ENCODE data around the gene RIIAD1.
"Not testable (repeated sequence)": the region's sequence is repeated elsewhere in the genome, so short reads cannot be mapped to it uniquely, and the experiment has no call there.

The RIIAD1 gene, protein sequence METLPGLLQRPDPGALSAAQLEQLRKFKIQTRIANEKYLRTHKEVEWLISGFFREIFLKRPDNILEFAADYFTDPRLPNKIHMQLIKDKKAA

DNA sequence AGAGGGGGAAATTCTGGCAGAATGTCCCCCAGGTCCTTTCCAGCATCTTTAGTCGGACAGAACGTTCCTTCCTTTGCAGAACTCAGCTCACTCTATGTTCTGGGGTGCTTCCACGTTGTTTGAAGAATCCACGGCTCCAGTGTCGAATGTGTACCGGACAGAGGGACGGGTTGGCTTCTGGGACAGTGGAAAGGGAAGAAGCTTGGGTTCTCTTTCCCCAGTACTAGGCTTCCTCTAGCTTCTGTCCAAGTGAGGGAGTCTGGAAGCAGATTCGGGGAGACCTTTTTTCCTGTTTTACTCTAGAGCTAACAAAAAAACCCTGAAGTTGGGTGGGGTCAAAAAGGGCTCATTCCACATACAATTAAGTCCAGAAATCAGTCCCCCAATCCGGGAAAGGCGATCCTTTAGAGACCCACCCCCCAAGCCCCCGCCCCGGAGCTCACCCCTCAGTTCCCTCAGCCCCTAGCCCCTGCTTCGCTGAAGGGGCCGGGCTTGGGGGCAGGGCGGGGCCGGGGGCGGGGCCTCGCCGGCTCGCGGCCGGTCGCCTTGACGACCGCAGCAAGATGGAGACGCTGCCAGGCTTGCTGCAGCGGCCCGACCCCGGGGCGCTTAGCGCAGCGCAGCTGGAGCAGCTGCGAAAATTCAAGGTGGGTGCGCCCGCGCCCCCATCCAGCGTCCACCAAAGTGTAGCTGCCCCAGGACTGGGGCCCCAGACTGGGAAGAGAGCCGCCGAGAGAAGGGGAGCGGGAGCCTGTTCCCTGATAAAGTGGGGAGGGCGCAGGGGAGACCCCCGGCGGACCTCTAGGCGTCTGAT is at the start of gene RIIAD1:
TSS of gene RIIAD1 (plus strand) at position 549 of the 814 bp plus-strand sequence. CDS start at position 564, 15 bp downstream.
- peak; percentile 95 for DNase-seq (ENCODE audit: low spot score)

DNA sequence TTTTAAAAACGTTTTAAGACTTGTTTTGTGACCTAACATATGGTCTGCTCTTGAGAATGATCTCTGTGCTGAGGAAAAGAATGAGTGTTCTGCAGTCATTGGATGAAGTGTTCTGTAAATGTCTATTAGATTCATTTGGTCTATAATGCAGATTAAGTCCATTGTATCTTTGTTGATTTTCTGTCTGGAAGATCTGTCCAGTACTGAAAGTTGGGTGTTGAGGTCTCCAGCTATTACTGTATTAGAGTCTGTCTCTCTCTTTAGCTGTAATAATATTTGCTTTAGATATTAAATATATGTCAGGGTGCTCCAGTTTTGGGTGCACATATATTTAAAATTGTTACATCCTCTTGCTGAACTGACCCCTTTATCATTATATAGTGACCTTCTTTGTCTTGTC is 47.9 kb upstream of the RIIAD1 start:
- no peak for DNase-seq (ENCODE audit: low spot score)

DNA sequence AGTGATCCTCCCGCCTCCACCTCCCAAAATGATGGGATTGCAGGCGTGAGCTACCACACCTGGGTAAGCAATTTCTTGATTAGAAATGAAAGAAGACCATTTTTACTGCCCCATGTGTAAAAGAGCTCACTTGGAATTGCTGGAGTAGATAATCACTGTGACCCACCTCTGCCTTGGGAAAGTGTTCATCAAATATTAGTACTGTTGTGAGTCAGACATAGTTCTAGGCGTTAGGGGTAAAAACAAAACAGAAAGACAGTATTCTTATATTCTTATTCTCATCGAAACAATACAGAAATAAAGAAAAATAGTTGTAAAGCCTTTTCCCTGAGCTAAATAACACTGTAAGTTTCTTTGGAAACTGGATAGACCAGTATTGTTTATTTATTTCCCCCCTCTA is 40.9 kb upstream of the RIIAD1 start:
- DNase-seq (ENCODE audit: low spot score): no peak

DNA sequence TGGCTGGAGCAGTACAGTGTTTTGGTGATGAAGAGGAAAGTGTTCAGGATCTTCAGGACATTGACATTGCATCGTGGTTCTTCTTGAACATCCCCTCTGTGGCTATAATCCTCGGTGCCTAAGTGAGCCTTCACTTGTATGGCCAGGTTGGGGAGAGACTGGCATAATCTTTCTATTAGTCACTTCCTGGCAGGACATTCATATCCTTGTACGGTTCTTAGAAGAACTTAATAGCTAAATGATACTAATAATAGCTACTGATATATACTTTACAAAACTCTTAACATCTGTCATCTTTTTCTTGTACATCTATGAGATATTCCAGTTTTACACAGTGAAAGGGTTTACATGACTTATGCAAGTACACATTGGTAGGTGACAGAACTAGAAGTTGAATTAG is 40.5 kb upstream of the RIIAD1 start:
- DNase-seq (ENCODE audit: low spot score): no peak

DNA sequence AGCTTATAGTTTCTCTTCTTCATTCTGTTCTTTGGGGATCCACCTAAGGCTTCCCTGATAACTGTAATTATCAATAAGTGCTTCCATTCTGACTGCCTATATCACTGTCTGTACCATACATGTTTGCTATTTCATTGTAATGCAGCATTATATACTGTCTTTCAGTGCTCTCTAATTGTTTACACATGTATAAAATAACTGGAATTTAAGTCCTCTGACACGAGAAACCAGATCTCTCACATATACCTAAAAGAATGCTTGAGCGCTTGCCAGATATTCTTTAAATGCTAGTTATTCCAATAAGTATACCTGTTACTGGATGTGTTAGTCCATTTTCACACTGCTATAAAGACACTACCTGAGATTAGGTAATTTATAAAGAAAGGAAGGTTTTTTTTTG is 39.4 kb upstream of the RIIAD1 start:
- DNase-seq (ENCODE audit: low spot score): no peak

DNA sequence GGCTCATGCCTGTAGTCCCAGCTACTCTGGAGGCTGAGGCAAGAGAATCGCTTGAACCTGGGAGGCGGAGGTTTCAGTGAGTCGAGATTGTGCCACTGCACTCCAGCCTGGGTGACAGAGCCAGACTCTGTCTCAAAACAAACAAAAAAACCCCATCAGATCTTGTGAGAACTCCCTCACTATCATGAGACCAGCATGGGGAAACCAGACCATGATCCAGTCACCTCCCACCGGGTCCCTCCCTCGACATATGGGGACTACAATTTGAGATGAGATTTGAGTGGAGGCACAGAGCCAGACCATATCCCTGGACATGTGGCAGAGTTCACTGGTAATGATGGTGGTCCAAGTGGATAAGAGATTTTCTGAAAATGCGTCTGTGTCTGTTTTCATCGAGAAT is 38.4 kb upstream of the RIIAD1 start:
- DNase-seq (ENCODE audit: low spot score): not testable (repeated sequence)

DNA sequence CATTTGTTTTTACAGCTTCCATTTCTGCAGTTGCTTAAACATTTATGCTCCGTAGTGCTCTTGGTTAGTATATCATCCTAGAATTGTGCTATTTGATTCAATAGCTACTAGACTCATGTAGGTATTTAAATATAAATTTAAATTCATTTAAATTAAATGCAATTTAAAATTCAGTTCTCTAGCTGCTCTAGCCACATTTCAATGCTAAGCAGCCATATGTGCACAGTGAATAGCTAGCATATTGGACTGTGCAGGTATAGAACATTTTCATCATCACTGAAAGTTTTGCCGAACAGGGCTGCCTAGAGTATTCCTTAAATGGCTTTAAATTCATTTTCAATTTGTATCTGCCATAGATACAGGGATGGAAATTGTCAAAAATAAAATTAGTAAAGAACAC is 37.2 kb upstream of the RIIAD1 start:
- DNase-seq (ENCODE audit: low spot score): no peak

DNA sequence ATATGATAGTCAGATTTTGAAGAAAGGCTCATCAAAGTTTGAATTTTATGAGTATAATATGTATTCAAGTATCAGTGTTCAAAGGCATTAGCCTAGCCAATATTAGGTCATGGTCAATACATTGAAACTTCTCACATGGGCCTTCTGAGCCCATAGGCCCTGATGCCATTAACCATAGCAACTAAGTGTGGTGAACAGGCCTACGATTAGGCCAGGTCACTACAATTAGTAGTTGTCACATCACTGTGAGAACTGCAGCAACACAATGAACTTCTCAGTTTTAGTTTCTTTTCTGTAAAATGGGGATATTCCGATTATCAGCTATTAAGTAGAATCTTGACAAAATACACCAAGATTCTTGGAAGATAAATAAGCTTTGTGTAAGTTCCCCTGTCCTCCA is 34.8 kb upstream of the RIIAD1 start:
- no peak for DNase-seq (ENCODE audit: low spot score)

DNA sequence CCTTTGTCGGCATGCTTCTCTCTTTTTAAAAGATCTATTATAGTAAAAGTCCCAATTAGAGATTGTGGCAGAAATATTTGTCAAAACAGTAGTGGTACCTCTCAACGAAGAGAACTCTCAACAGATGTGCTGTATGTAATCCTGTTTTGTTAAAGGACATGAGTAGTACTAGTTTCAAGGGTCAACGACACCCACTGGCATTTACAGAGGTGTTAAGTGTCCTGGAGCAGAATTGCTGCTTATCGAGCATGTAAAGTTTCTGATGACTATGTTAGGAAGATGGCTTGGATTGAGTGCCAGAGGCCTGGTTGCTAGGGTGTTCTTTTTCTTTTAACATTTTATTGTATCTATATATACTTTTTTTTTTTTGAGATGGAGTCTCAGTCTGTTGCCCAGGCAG is 31.8 kb upstream of the RIIAD1 start:
- no peak for DNase-seq (ENCODE audit: low spot score)

DNA sequence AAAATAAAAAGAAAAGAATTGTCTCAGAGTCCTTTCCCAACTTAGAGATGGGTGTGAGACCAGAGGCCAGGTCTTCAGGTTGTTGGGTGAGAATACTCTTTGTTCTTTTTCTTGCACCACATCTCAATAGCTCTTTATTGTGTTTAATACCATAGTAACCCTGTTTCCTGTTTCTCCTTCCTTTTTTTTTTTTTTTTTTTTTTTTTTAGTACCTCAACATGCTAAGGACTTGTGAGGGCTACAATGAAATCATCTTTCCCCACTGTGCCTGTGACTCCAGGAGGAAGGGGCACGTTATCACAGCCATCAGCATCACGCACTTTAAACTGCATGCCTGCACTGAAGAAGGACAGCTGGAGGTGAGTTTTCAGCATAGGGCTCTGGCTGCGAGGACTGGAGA is 29.1 kb upstream of the RIIAD1 start:
- DNase-seq (ENCODE audit: low spot score): no peak

DNA sequence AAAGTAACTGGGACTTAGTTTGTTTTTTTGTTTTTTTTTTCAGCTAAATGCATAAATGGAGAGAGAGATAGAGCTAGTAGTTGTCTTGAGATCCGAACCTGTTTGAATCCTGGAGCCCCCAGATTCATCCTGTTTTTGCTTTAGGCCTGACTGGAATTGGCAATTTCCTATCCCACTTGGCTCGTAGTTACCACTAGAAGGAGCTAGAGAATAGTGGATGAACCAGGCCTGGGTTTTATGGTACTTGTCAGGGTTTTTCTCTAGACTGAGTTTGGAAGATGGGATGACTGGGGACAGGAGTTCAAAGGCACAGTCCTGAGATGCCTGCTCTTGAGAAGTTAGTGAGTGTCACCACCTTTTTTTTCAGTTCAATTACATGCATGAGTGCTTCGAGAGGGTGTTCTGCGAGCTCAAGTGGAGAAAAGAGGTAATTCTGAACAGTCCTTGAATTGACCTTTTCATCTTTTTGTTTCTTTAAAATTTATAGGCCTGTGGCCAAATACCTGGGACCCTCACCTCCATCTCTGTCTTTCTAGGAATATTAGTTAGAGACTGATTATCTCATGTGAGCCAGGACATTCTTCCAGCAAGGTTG is 28.2 kb upstream of the RIIAD1 start:
- peak; percentile 63 for DNase-seq (ENCODE audit: low spot score)

DNA sequence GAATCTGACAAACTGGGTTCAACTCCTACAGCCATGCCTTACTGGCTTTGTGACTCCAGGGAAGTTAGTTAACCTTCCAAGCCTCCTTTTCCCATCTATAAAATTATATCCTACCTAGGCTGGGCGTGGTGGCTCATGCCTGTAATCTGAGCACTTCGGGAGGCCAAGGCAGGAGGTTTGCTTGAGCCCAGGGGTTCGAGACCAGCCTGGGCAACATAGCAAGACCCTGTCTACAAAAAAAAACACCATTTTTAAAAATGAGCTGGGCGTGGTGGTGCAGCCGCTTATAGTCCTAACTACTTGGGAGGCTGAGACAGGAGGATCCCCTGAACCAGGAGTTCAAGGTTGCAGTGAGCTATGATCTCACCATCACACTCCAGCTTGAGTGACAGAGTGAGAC is 19.8 kb upstream of the RIIAD1 start:
- DNase-seq (ENCODE audit: low spot score): no peak

DNA sequence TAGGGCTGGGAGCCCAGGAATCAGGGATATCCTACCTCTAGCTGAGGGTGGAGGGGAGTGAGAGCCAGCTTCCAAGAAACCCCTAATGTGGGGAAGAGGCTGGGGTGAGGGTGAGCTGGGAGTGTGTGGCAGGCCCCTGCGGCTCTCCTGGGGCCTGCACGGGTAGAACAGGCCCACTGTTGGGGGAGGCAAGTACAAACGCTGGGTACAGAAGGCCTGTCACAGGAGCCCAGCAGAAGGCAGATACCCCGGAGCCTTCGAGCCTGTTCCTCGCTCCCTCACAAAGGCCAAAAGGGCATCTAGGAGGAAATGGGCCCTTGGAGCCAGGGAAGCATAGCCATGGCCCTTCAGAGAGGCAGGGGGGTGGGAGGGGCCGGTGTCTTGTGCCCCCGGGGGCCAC is 18.4 kb upstream of the RIIAD1 start:
- DNase-seq (ENCODE audit: low spot score): no peak

DNA sequence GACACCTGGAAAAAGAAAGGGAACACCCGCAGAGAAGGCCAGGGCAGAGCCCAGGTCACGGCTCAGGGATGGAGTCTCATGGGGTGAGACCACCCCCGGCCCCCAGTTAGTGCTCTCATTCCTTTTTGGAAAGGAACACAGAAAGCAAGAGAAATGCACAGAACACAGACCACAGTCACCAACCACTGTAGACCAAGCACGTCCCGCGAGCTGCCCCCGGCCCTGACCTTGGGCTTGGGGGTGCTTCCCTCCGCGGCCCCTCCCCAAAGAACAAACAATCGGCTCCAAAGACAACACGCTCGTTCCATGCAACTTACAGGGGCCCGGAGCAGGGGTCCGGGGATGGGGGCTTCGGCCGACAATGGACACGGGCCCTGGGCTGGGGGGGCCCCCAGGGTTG is 17.5 kb upstream of the RIIAD1 start:
- DNase-seq (ENCODE audit: low spot score): no peak

DNA sequence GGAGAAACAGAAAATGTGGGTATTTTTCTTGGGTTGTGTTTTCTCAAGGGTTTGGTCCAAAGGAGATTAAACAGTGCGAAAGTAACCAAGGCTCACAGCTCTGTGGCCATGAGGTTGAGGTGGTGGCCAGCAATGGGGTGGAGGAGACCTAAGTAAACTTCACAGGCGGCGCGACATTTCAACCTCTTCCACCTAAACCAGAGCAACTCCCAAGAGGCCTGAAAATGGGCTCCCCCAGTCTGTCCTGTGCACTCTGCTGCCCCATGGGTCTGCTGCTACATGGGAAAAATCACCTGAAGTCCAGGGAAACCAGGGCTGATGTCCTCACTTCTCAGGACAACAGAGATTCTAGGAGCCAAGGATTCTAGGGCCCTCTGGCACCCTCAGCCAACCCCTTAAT is 17.1 kb upstream of the RIIAD1 start:
- DNase-seq (ENCODE audit: low spot score): no peak

DNA sequence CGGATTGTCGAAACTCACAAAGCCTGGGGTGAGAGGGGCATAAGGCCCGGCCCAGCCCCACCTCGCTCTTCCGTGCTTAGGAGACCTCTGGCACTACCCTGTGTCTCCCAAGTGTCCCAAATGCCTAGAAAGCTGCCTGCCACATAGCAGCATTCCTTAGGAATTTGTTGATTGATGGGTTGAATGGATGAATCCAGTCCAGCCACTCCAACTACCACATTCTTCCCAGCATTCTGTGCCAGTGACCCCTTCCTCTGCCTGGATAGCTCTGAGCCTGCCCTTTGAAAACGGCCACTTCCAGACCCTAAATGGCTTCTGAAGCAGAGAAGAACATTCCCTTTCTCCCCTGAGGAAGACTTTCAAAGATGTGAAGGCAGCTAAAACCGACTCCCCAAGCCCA is 16.2 kb upstream of the RIIAD1 start:
- no peak for DNase-seq (ENCODE audit: low spot score)

DNA sequence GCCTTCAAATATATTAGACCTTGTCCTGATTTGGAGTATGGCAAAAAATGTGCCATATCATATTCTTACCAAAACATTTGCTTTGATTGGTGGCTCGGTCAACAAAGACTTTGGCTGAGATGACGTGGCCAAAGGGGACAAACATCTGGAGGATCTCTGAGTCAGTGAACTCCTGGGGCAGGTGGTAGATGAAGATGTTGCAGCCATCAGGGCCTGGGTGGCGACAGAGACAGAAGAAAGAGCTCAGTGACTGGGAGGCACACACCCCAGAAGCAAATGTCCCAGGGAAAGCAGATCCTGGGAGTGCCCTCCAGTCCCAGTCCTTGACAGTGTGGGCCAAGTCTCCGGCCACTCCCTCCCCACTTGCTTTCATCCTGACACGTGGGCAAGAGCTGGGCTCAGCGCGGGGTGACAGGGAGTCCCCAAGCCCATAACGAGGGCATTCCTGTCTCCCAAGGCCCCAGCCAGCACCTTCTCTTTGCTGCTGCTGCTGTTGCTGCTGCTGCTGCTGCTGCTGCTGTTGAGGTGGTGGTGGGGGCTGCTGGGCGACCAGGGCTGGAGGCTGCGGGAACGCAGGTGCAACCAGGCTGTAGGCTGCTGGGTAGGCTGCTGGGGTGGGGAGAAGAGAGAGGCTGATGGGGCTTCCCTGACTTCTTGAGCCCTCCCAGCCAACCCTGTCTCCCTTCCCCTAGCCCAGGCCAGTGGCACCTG is 15.4 kb upstream of the RIIAD1 start:
- no peak for DNase-seq (ENCODE audit: low spot score)

DNA sequence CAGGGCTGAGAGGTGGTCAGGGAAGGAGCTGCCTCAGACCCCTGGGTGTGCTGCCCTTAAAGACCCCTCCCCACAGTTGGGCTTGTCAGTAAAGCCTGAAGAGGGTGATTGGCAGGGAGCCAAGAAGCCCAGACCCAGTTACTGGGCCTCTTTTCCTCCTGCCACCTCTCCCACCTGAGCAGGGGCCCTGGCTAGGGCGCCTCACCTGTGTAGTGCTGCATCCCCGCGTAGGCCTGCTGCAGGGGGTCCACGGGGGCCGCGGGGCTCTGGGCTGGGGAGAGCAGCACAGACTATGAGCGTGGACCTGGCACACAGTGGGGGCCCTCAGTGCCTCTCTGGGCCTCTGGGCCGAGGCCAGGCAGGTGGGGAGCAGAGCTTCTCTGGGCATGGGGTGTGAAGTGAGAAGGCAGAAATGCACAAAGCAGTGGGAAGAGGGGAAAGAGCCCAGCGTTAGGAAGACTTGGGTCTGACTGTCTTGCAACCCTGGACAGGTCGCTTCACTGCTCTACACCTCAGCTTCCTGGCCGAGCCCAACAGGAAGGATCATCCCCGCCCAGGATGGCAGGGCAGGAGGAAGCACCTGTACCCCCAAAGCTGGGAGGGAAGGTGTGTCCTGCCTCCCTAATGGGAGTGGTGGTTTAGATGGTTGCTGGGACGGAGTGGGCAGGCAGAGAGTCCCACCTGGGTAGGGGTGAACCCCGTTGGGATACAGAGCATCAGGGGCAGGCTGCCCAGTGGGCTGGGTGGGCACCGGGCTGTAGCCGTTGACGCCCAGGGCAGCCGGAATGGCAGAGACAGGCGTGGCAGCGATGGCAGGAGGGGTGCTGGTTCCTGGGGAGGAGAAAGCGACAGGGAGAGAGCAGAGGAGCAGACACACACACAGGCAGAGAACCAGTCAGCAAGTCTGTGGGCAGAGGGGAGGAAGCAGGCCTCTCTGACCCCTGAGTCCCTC is 14.6 kb upstream of the RIIAD1 start:
- no peak for DNase-seq (ENCODE audit: low spot score)

DNA sequence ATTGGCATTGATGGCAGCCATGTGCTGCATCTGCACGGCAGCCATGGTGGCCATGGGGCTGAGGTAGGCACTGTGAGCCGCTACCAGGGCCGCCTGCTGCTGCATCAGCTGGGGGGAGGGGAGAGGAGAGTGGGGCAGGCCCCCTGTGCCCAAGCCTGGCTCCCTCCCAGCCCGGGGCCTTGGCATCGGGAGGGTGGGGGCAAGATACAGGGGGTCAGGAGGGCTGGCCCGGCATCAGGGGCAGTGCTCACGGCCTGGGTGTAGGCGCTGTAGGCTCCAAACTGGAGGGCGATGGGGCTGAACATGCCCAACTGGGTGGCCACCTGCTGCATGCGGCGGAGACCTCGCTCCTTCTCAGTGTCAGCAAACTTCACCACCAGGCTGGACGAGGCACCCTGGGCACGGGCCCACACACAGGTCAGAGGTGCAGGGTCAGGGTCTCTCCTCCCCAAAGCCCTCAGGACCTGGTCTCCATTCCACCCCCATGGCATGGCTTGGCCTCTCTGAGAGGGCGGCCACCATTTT is 13.7 kb upstream of the RIIAD1 start:
- no peak for DNase-seq (ENCODE audit: low spot score)

DNA sequence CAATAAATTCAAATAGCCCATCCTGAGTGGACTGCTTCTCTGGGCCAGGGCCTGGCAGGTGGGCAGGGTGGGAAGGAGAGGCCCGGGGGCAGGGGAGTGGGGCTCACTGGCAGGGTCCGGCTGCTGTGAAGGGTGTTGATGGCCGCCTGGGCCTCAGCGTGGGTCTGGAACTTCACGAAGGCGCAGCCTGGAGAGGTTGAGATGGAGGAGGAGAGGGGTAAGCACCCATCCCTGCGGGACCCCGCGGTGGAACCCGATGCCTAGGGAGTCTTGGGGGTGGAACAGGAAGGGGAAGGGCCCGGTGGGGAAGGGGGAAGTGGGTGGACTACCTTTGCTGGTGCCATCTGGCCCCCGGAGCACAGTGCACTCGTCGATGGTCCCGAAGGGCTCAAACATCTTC is 12.4 kb upstream of the RIIAD1 start:
- DNase-seq (ENCODE audit: low spot score): no peak

DNA sequence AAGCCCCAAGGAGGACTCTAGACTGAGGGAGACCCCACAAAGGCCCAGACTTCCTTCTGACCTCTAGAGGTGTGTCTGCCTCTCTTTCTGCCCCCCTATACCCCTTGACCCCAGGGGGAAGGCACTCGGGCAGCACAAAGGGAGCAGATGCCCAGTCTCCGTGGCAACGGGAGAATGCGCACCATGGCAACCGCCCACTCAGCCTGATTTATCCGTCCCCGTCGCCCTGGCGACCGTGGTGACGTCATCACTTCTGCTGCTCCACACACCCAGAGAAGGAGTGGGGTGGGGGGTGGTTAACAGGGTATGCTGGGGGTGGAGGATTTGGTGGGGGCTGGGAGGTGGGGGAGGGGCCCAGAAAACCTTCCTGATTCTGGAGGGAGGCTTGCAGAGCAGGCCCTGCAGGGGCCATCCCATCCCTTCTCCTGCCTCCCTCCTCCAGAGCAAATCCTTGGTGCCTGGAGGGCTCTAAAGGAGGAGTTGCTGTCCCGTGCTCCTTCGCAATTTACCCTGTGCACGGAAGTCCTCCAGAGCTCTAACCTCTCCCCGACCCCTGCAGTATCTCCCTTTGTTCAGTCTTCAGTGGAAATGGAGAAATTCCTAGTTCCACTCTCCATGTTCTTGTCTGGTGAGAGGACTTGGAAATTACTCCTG is 11.0 kb upstream of the RIIAD1 start:
- peak; percentile 68 for DNase-seq (ENCODE audit: low spot score)
